Liver (tissue), 3 donors: Measurements from ENCODE around the gene LINS1.

ENCODE experiments used
- EGR1 ChIP-seq, 2 donors: IDR thresholded peaks; 2 replicates each; pipeline ENCODE4 v1.6.1; 2016 to 2018; ENCODE audit warnings: antibody characterized with exemption in 2 of 2, low read depth in 2 of 2
- TF ChIP-seq, protein P1 (sequence below): fragments of 150-350 bp; IDR thresholded peaks from 2 replicates; pipeline ENCODE4 v1.5.1; 2017; ENCODE audit warnings: improper control_type of control experiment, low read depth, low read length; ENCODE audit not compliant: missing input control
- donor health status: healthy.
- donor health status: healthy.

DNA sequence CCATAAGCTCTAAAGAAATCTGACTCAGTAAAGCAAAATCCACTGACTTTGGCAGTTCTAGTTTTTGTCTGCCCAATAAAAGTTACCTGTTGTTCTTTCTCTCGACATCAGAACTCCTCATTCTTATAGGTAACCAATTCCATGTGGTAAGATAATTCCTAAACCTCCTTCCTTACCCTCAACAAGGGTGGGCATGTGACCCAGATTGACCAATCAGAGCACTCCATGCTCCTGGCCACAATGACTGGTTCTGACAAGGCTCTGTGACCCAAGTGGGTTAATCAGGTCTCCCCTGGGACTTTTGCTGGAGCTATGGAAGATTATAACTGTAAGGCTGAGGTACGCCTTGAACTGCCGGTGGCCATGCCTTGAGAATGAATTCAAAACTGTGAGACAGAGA, 31.7 kb downstream of the LINS1 start:
- TF ChIP-seq, protein P1, sequence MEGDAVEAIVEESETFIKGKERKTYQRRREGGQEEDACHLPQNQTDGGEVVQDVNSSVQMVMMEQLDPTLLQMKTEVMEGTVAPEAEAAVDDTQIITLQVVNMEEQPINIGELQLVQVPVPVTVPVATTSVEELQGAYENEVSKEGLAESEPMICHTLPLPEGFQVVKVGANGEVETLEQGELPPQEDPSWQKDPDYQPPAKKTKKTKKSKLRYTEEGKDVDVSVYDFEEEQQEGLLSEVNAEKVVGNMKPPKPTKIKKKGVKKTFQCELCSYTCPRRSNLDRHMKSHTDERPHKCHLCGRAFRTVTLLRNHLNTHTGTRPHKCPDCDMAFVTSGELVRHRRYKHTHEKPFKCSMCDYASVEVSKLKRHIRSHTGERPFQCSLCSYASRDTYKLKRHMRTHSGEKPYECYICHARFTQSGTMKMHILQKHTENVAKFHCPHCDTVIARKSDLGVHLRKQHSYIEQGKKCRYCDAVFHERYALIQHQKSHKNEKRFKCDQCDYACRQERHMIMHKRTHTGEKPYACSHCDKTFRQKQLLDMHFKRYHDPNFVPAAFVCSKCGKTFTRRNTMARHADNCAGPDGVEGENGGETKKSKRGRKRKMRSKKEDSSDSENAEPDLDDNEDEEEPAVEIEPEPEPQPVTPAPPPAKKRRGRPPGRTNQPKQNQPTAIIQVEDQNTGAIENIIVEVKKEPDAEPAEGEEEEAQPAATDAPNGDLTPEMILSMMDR: no peak
- no peak for TF ChIP-seq EGR1 (IDR thresholded peaks at IDR 0.05; ENCODE audit: low read depth in 2 of 2)
